Measurements from ENCODE around the gene TEDDM1. TPM values are rescaled to one million over a fixed set of nuclear protein-coding genes. Genes with fewer than 3 reads are reported as not detected.

Gene TEDDM1
- total RNA-seq, 1 donor from 2014 or later: not detected

GRCh38 chr1:182442333-182442732 lies 41.9 kb upstream of the TEDDM1 start:
- intact Hi-C loops (cut with DNase I): no loop called here
- no peak overlapping the region for H3K27ac ChIP-seq
- H3K36me3 ChIP-seq: no peaks in the 10 kb centered on the region
- no peak overlapping the region for H3K4me3 ChIP-seq
- no peak for DNase-seq
- H3K4me1 ChIP-seq: no peaks in the 10 kb centered on the region
- H3K27me3 ChIP-seq: no peaks in the 10 kb centered on the region
- no peak for TF ChIP-seq CTCF (IDR thresholded peaks at IDR 0.05)
- no peaks in the 10 kb centered on the region for H3K9me3 ChIP-seq
- ATAC-seq: no peak

GRCh38 chr1:182441719-182442118 lies 41.3 kb upstream of the TEDDM1 start:
- no peak for TF ChIP-seq CTCF (IDR thresholded peaks at IDR 0.05)
- H3K4me1 ChIP-seq: no peaks in the 10 kb centered on the region
- intact Hi-C loops (cut with DNase I): no loop called here
- no peaks in the 10 kb centered on the region for H3K36me3 ChIP-seq
- ATAC-seq (no peak), DNase-seq (no peak)
- H3K9me3 ChIP-seq: no peaks in the 10 kb centered on the region
- H3K4me3 ChIP-seq: no peak overlapping the region
- no peak overlapping the region for H3K27ac ChIP-seq
- no peaks in the 10 kb centered on the region for H3K27me3 ChIP-seq

GRCh38 chr1:182438326-182438725 lies 37.9 kb upstream of the TEDDM1 start:
- H3K27ac ChIP-seq: no peak overlapping the region
- H3K4me1 ChIP-seq: no peaks in the 10 kb centered on the region
- no peaks in the 10 kb centered on the region for H3K36me3 ChIP-seq
- H3K9me3 ChIP-seq: no peaks in the 10 kb centered on the region
- TF ChIP-seq CTCF (IDR thresholded peaks at IDR 0.05): no peak
- H3K4me3 ChIP-seq: no peak overlapping the region
- intact Hi-C loops (cut with DNase I): no loop called here
- no peaks in the 10 kb centered on the region for H3K27me3 ChIP-seq
- DNase-seq: no peak
- ATAC-seq: no peak

GRCh38 chr1:182433580-182433979 lies 33.1 kb upstream of the TEDDM1 start:
- intact Hi-C loops (cut with DNase I): no loop called here
- no peaks in the 10 kb centered on the region for H3K27me3 ChIP-seq
- DNase-seq (no peak), ATAC-seq (no peak)
- no peaks in the 10 kb centered on the region for H3K9me3 ChIP-seq
- no peak overlapping the region for H3K27ac ChIP-seq
- no peaks in the 10 kb centered on the region for H3K4me1 ChIP-seq
- H3K4me3 ChIP-seq: no peak overlapping the region
- no peaks in the 10 kb centered on the region for H3K36me3 ChIP-seq
- TF ChIP-seq CTCF (IDR thresholded peaks at IDR 0.05): no peak

GRCh38 chr1:182431278-182431677 lies 30.8 kb upstream of the TEDDM1 start:
- H3K4me3 ChIP-seq: no peak overlapping the region
- intact Hi-C loops (cut with DNase I): no loop called here
- H3K27ac ChIP-seq: no peak overlapping the region
- ATAC-seq: no peak
- no peaks in the 10 kb centered on the region for H3K27me3 ChIP-seq
- no peak for TF ChIP-seq CTCF (IDR thresholded peaks at IDR 0.05)
- H3K9me3 ChIP-seq: no peaks in the 10 kb centered on the region
- H3K4me1 ChIP-seq: no peaks in the 10 kb centered on the region
- no peaks in the 10 kb centered on the region for H3K36me3 ChIP-seq
- no peak for DNase-seq

Measured in upper lobe of right lung (tissue), 1 donor.